ENCODE data around the gene RTTN.

The RTTN gene

GRCh38 chr18:70197026-70197425 is 8.5 kb downstream of the RTTN start:
- no peak for DNase-seq

GRCh38 chr18:70195852-70196434 is 9.5 kb downstream of the RTTN start:
- DNase-seq: peak; percentile 71

DNA sequence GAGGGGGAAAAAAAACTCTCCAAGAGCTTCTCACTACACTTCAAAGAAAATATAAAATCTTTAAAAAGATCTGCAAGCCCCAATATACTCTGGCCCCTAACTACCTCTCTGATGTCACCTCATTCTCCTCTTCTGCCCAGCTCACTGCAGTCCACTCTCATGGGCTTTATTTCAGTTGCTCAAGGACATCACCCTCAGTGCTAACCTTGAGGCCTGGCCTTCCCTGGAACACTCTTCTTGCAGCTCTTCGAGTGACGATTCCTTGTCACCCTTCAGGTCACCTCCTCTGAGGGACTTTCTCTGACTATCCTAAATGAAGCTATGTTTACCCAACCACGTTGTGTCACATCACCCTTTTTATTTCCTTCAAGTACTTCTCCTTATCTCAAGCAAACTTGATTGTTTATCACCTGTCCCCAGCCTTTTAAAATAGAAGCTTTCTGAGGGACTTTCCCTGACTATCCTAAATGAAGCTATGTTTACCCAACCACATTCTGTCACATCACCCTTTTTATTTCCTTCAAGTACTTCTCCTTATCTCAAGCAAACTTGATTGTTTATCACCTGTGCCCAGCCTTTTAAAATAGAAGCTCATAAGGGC is 10.4 kb downstream of the RTTN start:
- DNase-seq: no peak

- no peak for DNase-seq
Measured at GRCh38 chr18:70194227-70194890, 11.1 kb downstream of the RTTN start.

DNA sequence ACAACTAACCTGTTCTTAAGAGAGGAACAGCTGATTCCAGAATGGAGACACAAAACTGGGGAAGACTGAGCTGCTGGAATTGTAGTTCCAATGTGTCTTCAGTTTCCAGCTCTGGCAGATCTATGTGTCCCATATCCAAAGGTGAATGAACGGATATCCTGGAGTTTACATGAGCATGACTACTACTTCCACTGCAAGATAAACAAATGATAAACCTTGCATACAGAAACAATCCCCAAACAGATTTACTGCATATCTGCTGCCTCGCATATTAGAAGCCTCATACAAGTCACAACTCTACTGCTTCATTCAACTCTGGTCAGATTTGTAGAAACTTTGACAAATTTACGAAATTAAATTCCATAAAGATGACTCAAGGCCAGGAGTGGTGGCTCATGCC is 15.0 kb downstream of the RTTN start:
- no peak for DNase-seq

DNA sequence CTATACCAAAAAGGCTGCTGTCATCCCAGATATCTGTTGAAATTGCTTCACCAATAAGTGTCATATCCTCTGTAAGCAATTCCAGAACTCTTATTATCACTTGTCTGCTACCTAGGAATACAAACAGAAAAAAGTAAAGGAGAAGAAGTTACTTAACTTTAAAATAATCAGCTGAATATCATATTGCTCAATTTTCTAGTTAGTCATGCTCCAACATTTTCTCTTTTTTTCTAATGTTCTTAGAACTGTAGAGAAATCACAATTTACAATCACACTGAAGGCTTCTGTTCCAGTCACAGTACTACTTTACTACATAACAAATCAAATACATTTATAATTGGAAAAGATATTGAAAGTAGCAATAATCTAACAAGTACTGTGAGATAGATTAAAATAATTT is 17.4 kb downstream of the RTTN start:
- DNase-seq: no peak

DNA sequence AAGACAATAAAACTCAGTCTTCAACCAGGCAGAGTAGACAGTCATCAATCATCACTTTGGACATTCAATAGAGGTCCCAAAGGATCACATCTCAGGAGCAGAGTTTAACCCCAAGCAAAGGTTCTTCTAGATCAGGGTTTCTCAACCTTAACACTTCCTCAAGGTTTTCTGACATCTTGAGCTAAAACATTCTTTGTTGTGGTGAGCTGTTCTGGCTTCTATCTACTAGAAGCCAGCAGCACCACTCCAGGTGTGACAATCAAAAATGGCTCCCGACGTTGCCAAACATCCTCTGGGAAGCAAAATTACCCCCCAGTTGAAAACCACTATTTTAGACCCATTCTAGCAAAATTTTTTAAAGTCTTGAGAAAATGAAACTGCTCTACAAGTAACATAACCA is 22.0 kb downstream of the RTTN start:
- no peak for DNase-seq

DNA sequence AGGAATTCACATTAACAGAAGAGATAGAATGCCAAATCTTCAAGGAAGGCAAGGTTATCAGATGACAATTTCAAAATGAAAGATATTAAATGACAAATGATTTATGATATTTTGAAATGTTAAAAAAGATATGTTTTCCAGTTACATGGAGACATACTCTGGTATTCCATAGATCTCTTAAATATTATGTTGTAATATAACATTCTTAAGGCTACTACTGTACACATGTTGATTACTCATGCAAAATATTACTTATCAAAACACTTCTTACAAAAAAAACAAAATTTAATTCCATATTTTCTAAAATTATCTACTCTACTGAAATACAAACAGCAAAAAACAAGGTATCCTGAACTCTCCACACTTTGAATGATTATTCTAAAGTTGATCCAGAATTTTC is 22.9 kb downstream of the RTTN start:
- DNase-seq: no peak

DNA sequence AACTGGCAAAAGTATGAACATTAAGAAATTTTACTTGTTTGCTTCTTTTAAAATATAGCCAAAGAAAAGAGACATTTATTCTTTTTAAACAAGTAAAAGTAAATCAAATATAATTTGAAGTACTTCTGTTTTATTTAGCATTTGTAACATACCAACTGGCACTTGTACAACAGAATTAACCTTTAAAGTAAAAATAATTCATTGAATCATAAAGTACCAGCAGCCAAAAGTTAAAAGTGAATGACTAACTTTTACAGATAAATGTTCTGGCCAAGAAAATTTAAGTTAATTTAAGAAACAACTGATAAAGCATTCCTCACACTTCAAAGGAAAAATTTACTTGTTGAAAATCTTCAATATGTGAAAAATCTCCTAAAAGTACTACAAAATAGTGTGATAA is 23.8 kb downstream of the RTTN start:
- no peak for DNase-seq

DNA sequence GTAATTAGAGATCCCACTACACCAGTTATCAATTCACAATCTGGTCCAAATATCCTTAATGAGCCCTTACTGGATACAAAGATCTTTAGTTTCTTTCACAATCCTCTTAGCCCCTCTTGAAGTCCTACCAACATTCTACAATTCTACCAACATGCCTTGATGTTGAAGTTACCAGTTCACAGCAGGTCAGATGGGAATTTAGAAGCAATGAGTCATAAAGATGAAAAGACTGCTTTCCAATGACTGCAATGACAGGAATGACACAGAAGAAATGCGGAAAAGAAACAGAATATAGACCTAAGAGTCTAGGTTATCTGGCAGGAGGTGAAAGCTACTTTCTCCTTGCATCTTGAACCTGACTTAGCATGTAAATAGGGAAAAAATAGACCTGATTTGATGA is 24.5 kb downstream of the RTTN start:
- no peak for DNase-seq

DNA sequence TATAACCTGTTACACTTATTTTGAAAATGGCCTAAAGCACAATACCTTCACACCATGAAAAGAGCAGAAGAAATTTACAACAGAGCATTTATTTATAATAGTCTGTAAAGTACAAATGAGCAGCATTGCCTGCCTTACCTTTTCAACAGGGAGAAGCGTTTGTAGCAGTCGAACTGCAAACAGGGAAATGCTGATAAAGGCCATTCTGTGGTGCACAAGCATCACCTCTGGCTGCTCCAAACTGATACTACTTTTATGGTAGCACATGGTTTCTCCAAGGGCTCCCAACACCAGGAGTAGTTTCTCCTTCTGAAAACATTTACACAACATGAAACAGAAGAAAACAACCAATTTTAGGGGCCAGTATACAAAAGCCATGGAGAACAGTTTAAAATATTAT is 28.9 kb downstream of the RTTN start:
- no peak for DNase-seq

- DNase-seq: no peak
Measured at GRCh38 chr18:70175216-70175615, 30.3 kb downstream of the RTTN start.

DNA sequence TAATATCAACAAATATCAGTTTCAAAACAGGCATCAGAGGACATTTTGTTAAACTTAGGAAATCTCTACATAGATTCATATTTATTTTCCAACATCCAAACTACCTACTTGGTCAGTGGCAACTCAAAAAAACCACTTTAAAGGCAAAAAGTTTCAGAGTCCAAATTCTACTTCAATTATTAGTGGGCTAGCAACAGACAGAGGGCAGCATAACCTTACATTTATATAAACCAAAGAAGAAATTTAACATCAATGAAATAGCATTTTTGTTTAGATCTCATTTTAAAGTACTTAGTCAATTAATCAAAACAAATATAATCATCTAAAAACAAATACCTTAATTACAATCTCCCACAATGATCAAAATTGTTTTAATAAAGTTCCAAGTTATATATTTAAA is 33.3 kb downstream of the RTTN start:
- no peak for DNase-seq

GRCh38 chr18:70169747-70170146 is 35.7 kb downstream of the RTTN start:
- DNase-seq: no peak

GRCh38 chr18:70166668-70167067 is 38.8 kb downstream of the RTTN start:
- DNase-seq: no peak

DNA sequence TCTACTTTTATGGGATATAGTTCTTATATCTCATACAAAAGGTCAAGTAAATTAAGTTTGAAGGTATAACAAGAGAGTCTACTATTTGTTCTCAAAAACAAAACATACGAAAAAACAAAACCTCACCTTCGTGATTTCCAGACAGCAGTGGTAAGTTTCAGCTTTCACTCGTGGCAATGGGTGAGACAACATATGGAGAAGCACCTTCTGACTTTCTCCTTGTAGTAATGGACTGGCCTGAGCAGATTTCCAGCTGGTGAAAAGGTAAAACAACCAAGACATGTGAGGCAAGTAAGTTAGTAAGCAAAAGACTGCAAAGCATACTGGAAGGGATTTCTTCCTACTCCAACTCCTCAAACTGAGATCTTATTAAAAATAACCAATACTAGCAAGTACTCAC is 39.6 kb downstream of the RTTN start:
- no peak for DNase-seq

- no peak for DNase-seq
Measured at GRCh38 chr18:70160073-70160678, 45.3 kb downstream of the RTTN start.

- no peak for DNase-seq
Measured at GRCh38 chr18:70158992-70159717, 46.3 kb downstream of the RTTN start.

- no peak for DNase-seq
Measured at GRCh38 chr18:70156886-70157285, 48.6 kb downstream of the RTTN start.

- no peak for DNase-seq
Measured at GRCh38 chr18:70154591-70155194, 50.8 kb downstream of the RTTN start.

GRCh38 chr18:70151614-70152013 is 53.9 kb downstream of the RTTN start:
- no peak for DNase-seq

DNA sequence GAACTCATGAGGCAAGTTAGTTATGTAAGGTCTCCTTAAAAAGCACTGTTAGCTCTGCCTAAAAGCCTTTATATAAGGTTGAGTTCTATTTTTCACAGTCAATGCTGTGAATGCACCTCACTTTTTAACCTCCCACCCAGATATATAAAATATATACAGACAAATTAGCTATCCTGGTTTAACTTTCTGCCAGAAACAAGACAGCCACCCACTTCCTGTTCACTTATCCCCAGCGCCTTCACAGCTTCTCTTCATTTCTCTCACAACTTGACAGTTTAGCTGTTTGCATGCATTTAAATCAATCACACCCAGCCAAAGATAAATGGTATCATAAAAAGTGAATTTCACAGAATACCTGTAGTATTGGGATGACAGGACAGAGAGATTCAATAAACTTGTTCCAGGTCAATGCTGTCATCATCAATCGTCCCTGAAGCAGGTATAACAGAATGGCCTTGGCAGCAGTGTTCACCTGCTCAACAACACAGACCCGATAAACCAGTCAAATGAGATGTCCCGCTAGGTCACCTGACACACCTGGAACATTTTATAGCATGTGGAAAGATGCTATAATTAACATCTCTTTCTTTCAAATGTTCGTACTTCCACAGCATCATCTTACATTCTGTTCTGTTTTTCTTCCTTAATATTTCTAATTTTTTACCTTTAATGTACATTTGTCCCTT is 55.7 kb downstream of the RTTN start:
- DNase-seq: no peak

DNA sequence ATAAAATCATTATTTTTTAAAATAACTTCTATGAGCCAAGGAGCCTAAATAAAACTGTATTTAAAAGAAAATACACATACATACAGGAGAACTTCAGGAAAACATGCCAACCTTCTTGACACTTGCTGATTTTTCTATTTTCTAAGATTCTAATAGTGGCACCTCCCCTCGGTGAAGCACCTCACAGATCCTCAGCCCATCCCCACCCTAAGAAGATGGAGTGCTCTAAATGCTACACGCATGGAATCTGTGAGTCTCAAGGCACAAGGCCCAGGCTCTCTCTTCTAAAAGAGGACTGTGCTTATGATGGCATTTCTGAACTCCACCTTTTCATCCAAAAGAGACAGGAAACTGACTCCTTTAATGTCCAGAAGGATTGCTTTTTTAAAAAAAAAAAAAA is 56.3 kb downstream of the RTTN start:
- no peak for DNase-seq

Measured in midbrain (tissue), 1 donor.